Right lobe of liver (tissue), 6 donors: ENCODE data around the gene FRY. TPM values are rescaled to one million over a fixed set of nuclear protein-coding genes. Genes with fewer than 3 reads are reported as not detected.
A peak's percentile ranks its signal among the peaks of the same experiment; 100 is the strongest.

ENCODE experiments used
- ATAC-seq, 4 donors: fragments of 200-7000 bp; cut with Tn5 transposase; one replicate each; pipeline ENCODE4 v1.9.1; 2020; ENCODE audit warnings: mild to moderate bottlenecking in 4 of 4, moderate library complexity in 4 of 4
- DNase-seq, 3 donors: peaks; one replicate each; pipeline ENCODE4 v3.0.0-alpha.2; 2020
- H3K27ac ChIP-seq, 3 donors: fragments of 200-600 bp; one replicate each; pipeline ENCODE4 v1.8.0; 2022
- H3K27me3 ChIP-seq, 2 donors: fragments of 200-600 bp; one replicate each; pipeline ENCODE4 v1.8.0; 2022
- H3K36me3 ChIP-seq, 4 donors: fragments of 200-600 bp; sonication (generic) in 1 of 4; one replicate each; pipeline versions ENCODE4 v1.5.1 to v1.8.0; 2017 to 2022; ENCODE audit warnings: control low read depth in 1 of 4
- H3K4me1 ChIP-seq, 4 donors: fragments of 200-600 bp; sonication (generic) in 1 of 4; one replicate each; pipeline versions ENCODE4 v1.5.1 to v1.8.0; 2017 to 2022; ENCODE audit warnings: control low read depth in 1 of 4
- H3K4me3 ChIP-seq, 3 donors: fragments of 200-600 bp; one replicate each; pipeline ENCODE4 v1.8.0; 2022
- H3K9me3 ChIP-seq, 4 donors: fragments of 200-600 bp; sonication (generic) in 1 of 4; one replicate each; pipeline versions ENCODE4 v1.5.1 to v1.8.0; 2017 to 2022; ENCODE audit warnings: control low read depth in 1 of 4
- POLR2A ChIP-seq: fragments of 450-650 bp; IDR thresholded peaks from one replicate; pipeline ENCODE4 v1.6.1; 2017; ENCODE audit warnings: antibody characterized with exemption, mild to moderate bottlenecking
- WGBS: methylation state at CpG from one replicate; pipeline ENCODE4 v1.1.6; 2018; ENCODE audit warnings: low coverage, low lambda C conversion rate; ENCODE audit not compliant: insufficient coverage; ENCODE audit errors: missing lambda C conversion rate; 5-methylcytosine and 5-hydroxymethylcytosine counted together
- intact Hi-C, 2 donors: fragments of 100-400 bp; cut with DNase I; formaldehyde crosslinking; loops; one replicate each; pipeline versions ENCODE4 v1.11.2 to v1.14.1; 2022
- total RNA-seq, 6 experiments: library from RNA; depleted of rRNA in 2 of 6; stranded (reverse); fragments of >200 nt in 2 of 6; fragmentation: NEBNext Ultra II Directional in 3 of 6; extraction: Animal tissue kit (Norgen Biotek cat#: 25700) in 3 of 6; gene quantifications; one replicate each; pipeline versions ENCODE4 v1.1.0 to v1.2.4, GENCODE V29; 2016 to 2023
- TF ChIP-seq, protein P1 (sequence below), 4 donors: fragments of 200-600 bp in 3 of 4; fragments of 450-650 bp in 1 of 4; IDR thresholded peaks; one replicate each; pipeline versions ENCODE4 v1.5.1 to v1.8.0; 2016 to 2022; ENCODE audit warnings: antibody characterized with exemption in 4 of 4, mild to moderate bottlenecking in 2 of 4
- donor health status: DM: no; HTN: yes; CAD: no.
- donor health status: DM: no; HTN: no; CAD: no.
- donor health status: DM: no; HTN: no; CAD: no.
- donor health status: DM: no; HTN: yes; CAD: no.
- donor health status: DM: no; HTN: yes; CAD: no.

Gene FRY
- total RNA-seq, 6 experiments from 2014 or later, result 16.1 to 106 (median 35.7) TPM

DNA sequence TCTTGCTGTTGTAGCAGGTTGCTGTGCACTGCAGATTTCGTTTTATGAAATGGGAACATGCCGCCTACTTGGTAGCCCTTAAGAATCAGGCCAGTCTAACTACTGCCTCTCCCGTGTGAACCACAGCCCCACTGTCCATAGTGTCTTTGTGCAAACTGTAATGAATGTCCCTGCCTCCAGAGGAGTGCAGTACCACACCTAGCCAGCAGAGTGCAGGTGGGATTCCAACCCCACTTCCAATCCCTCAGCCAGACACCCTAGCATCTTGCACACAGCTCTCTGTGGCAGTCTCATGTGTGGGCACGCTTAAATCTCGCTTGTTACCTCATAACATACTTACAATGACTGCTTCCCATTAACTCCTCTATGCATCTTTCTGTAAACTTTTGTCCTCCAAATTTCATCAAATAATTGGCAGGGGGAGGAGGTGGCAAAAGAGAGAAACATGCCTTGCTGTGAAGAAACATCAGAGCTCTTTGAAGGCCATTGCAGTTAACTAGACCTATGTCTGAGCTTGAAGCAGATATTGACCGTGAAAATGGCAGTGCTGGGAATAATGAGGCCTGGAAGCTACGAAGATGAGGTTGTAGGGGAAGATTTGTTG is 236.4 kb downstream of the FRY start:
- peaks cover 0 to 45% (median 8%) of the 10 kb centered on the region in 4 donors for H3K36me3 ChIP-seq
- peak; percentile 71 to 85 (median 84) for ATAC-seq

DNA sequence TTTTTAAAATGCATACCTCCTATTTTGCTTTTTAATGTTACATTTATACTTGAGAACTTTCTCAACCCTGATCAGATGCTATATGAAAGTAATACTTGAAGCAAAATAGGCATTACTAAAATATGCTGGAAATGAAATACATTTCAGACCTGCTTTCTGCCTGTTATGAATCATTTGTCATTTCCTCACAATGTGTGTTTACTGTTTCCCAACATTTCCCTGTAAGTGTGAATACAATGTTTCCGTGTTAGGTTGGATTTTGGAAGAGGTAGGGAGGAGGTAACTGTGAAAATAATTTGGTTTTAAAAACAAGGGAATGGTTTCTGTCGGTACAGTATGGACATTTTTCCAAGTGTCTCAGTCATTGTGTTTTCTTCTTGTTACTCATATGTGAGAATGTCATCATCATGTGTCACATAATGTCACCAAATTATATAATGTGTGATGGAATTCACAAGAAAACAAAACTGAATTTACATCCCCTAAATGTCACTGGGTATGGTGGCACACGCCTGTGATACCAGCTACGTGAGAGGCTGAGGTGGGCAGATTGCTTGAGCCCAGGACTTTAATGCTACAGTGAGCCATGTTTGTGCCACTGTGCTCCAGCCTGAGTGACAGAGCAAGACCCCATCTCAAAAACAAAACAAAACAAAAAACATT is 240.6 kb downstream of the FRY start:
- no peak overlapping the region for H3K4me3 ChIP-seq
- 70% methylated on average over 4 of the region's 4 CpGs for WGBS
- no peaks in the 10 kb centered on the region for H3K4me1 ChIP-seq
- TF ChIP-seq POLR2A, result no peak
- TF ChIP-seq, protein P1, sequence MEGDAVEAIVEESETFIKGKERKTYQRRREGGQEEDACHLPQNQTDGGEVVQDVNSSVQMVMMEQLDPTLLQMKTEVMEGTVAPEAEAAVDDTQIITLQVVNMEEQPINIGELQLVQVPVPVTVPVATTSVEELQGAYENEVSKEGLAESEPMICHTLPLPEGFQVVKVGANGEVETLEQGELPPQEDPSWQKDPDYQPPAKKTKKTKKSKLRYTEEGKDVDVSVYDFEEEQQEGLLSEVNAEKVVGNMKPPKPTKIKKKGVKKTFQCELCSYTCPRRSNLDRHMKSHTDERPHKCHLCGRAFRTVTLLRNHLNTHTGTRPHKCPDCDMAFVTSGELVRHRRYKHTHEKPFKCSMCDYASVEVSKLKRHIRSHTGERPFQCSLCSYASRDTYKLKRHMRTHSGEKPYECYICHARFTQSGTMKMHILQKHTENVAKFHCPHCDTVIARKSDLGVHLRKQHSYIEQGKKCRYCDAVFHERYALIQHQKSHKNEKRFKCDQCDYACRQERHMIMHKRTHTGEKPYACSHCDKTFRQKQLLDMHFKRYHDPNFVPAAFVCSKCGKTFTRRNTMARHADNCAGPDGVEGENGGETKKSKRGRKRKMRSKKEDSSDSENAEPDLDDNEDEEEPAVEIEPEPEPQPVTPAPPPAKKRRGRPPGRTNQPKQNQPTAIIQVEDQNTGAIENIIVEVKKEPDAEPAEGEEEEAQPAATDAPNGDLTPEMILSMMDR (IDR thresholded peaks at IDR 0.05), result no peak
- no peak for DNase-seq
- peaks cover 0 to 45% (median 13%) of the 10 kb centered on the region in 4 donors for H3K36me3 ChIP-seq
- H3K27me3 ChIP-seq, result no peaks in the 10 kb centered on the region
- ATAC-seq, result peak in 1 of 4 donors; percentile 53
- no peaks in the 10 kb centered on the region for H3K9me3 ChIP-seq
- H3K27ac ChIP-seq, result no peak overlapping the region
- intact Hi-C loops, result no loop called here

More for the DNA sequence above, 236.4 kb downstream of the FRY start:
- Histone ChIP-seq H3K9me3 (no peaks in the 10 kb centered on the region), H3K27ac (no peak overlapping the region), H3K4me1 (no peaks in the 10 kb centered on the region), H3K27me3 (no peaks in the 10 kb centered on the region), H3K4me3 (no peak overlapping the region)
- TF ChIP-seq, protein P1 (IDR thresholded peaks at IDR 0.05), result peak; percentile 50 to 72 (median 66)
- TF ChIP-seq POLR2A, result no peak
- 82% methylated on average over 7 of the region's 7 CpGs for WGBS
- intact Hi-C loops, result no loop called here
- no peak for DNase-seq

DNA sequence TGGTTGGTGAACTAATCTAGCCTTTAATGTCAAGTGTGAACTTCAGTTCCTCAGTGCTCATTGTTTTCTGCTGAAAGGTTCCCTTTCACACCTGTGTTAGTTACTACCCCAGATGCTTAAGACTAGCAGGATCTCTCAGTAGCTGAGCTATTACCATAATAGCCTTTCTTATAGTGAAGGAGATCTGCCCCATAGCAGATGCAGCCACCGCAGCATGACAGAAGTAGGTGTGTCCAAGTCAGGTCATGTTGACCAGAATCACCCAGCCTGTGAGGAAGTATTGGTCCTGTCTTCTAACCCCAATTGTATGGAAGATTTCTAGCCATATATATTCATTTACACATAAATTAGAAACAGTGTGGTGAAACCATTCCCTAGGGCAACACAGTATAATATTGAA is 246.3 kb downstream of the FRY start:
- intact Hi-C loops, result no loop called here
- Histone ChIP-seq H3K9me3 (no peaks in the 10 kb centered on the region), H3K36me3 (peaks cover 0 to 50% (median 17%) of the 10 kb centered on the region in 4 donors), H3K27ac (no peak overlapping the region), H3K27me3 (no peaks in the 10 kb centered on the region), H3K4me3 (no peak overlapping the region), H3K4me1 (no peaks in the 10 kb centered on the region)
- TF ChIP-seq, protein P1 (IDR thresholded peaks at IDR 0.05), result no peak
- no peak for TF ChIP-seq POLR2A
- no peak for ATAC-seq
- 14% methylated on average over 1 of the region's 1 CpG for WGBS
- no peak for DNase-seq

DNA sequence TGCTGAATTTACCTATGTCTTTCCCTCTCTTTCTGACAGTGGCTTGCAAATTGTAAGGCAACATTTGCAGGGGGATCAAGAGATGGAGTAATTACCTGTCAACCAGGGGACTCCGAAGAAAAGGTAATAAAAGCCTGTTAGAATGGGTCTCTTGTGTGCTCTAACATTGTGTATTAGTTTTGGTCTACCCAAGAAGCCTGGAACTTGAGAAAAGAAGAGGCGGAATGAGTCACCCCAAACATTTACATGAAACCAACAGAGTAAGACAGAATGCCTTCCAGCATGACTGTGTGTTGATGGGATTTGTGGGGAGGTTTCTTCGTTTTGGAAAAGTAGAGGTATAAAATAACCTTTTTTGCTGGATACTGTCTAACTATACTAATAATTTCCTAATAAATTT is 246.9 kb downstream of the FRY start:
- H3K36me3 ChIP-seq, result peaks cover 0 to 50% (median 17%) of the 10 kb centered on the region in 4 donors
- 89% methylated on average over 3 of the region's 3 CpGs for WGBS
- H3K9me3 ChIP-seq, result no peaks in the 10 kb centered on the region
- H3K4me3 ChIP-seq, result no peak overlapping the region
- no peak overlapping the region for H3K27ac ChIP-seq
- no peaks in the 10 kb centered on the region for H3K4me1 ChIP-seq
- H3K27me3 ChIP-seq, result no peaks in the 10 kb centered on the region
- DNase-seq, result no peak
- no peak for TF ChIP-seq POLR2A
- TF ChIP-seq, protein P1 (IDR thresholded peaks at IDR 0.05), result no peak
- intact Hi-C loops, result no loop called here
- ATAC-seq, result no peak
